Lower lobe of right lung (tissue), 2 donors: ENCODE measurements around the gene ADAP2. TPM values are rescaled to one million over a fixed set of nuclear protein-coding genes. Genes with fewer than 3 reads are reported as not detected.
"Not testable (repeated sequence)": the region's sequence is repeated elsewhere in the genome, so short reads cannot be mapped to it uniquely, and the experiment has no call there.

Experiments
- ATAC-seq, 2 donors: fragments of 200-7000 bp; cut with Tn5 transposase; one replicate each; pipeline ENCODE4 v1.9.1; 2020 to 2022; ENCODE audit warnings: mild to moderate bottlenecking in 2 of 2, moderate library complexity in 2 of 2
- DNase-seq: peaks from one replicate; pipeline ENCODE4 v3.0.0-alpha.2; 2020
- H3K27ac ChIP-seq: fragments of 200-600 bp; one replicate; pipeline ENCODE4 v1.8.0; 2022
- H3K27me3 ChIP-seq: fragments of 200-600 bp; one replicate; pipeline ENCODE4 v1.8.0; 2022; ENCODE audit warnings: low read depth
- H3K36me3 ChIP-seq: fragments of 200-600 bp; one replicate; pipeline ENCODE4 v1.8.0; 2022; ENCODE audit warnings: mild to moderate bottlenecking
- H3K4me1 ChIP-seq: fragments of 200-600 bp; one replicate; pipeline ENCODE4 v1.8.0; 2022
- H3K4me3 ChIP-seq: fragments of 200-600 bp; one replicate; pipeline ENCODE4 v1.8.0; 2022; ENCODE audit warnings: mild to moderate bottlenecking
- H3K9me3 ChIP-seq: fragments of 200-600 bp; one replicate; pipeline ENCODE4 v1.8.0; 2022
- intact Hi-C: fragments of 100-400 bp; cut with DNase I; formaldehyde crosslinking; loops from one replicate; pipeline ENCODE4 v1.11.0; 2022
- total RNA-seq: library from RNA; stranded (reverse); fragmentation: NEBNext Ultra II Directional; extraction: Animal tissue kit (Norgen Biotek cat#: 25700); gene quantifications from one replicate; pipeline ENCODE4 v1.2.1, GENCODE V29; 2021
- TF ChIP-seq, protein P1 (sequence below): fragments of 200-600 bp; IDR thresholded peaks from one replicate; pipeline ENCODE4 v1.8.0; 2022; ENCODE audit warnings: antibody characterized with exemption, mild to moderate bottlenecking
- donor health status: DM: no; HTN: yes; CAD: no; lungs with severe emphysema.

ADAP2 gene
- total RNA-seq, 1 donor from 2014 or later: 31.5 TPM

DNA sequence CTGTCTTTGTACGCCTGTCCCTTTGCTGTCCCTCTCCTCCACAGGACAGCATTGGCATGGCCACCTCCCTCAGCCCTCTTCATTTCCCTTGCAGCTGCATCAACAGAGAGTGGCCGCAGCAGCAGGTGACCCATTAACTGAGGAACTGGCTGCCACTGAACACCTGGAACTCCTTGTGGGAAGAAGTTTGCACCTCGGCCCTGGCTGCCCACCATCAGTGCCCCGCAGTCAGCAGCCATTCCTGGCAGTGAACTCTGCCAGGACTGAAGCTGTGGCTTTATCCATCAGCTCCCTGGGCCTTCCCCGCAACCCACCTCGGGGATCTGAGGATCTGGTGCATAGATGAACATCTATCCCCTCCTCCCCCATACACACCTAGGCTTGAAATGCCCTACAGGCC, 36.0 kb downstream of the ADAP2 start:
- H3K4me3 ChIP-seq: no peak overlapping the region
- TF ChIP-seq, protein P1, sequence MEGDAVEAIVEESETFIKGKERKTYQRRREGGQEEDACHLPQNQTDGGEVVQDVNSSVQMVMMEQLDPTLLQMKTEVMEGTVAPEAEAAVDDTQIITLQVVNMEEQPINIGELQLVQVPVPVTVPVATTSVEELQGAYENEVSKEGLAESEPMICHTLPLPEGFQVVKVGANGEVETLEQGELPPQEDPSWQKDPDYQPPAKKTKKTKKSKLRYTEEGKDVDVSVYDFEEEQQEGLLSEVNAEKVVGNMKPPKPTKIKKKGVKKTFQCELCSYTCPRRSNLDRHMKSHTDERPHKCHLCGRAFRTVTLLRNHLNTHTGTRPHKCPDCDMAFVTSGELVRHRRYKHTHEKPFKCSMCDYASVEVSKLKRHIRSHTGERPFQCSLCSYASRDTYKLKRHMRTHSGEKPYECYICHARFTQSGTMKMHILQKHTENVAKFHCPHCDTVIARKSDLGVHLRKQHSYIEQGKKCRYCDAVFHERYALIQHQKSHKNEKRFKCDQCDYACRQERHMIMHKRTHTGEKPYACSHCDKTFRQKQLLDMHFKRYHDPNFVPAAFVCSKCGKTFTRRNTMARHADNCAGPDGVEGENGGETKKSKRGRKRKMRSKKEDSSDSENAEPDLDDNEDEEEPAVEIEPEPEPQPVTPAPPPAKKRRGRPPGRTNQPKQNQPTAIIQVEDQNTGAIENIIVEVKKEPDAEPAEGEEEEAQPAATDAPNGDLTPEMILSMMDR: no peak
- no peaks in the 10 kb centered on the region for H3K27me3 ChIP-seq
- DNase-seq (no peak), ATAC-seq (no peak)
- peak overlapping the region; percentile 76 for H3K27ac ChIP-seq
- intact Hi-C loops: no loop called here
- no peaks in the 10 kb centered on the region for H3K9me3 ChIP-seq
- no peaks in the 10 kb centered on the region for H3K36me3 ChIP-seq
- H3K4me1 ChIP-seq: peaks cover 50% of the 10 kb centered on the region

- intact Hi-C loops: no loop called here
- TF ChIP-seq, protein P1: no peak
- Histone ChIP-seq H3K27me3 (no peaks in the 10 kb centered on the region), H3K9me3 (no peaks in the 10 kb centered on the region), H3K36me3 (no peaks in the 10 kb centered on the region), H3K4me1 (peaks cover 49% of the 10 kb centered on the region), H3K4me3 (no peak overlapping the region), H3K27ac (peak overlapping the region; percentile 76)
- ATAC-seq (peak; percentile 36 to 48), DNase-seq (peak; percentile 70)
Measured at GRCh38 chr17:30958187-30958586, 36.4 kb downstream of the ADAP2 start.

DNA sequence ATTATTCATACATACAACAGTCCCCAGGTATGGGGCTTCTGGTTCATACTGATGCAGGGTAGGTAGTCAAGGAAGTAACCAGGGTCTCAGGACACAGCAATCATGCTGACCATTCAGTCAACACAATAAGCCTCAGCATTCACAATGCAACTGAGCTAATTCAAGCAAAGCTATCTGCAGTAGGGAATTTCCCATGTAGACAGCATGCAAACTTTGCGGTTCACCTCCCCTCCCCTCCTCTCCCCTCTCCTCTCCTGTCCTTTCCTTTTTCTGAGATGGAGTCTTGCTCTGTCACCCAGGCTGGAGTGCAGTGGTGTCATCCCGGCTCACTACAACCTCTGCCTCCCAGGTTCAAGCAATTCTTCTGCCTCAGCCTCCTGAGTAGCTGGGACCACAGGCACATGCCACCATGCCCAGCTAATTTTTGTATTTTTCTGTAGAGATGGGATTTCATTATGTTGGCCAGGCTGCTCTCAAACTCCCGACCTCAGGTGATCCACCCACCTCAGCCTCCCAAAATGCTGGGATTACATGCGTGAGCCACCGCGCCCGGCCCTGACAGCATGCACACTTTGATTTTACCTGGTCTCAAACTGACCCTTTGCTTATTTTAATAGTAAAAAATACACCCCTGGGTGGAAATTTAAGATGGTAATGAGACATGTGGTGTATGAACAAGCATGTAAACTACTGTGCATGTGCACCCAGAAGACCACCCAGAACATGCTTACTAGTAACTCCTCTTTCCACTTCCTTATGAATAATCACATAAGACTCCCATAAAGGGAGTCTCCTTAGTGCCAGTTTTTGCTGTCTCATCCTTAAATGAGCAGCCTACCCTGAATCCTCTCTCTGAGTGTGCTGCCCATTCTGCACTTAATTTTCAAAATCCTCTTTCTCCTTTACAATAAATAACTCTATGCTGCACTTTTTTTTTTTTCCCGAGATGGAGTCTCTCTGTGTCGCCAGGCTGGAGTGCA, 39.8 kb downstream of the ADAP2 start:
- DNase-seq (no peak), ATAC-seq (no peak)
- TF ChIP-seq, protein P1: no peak
- intact Hi-C loops: no loop called here
- H3K4me3 ChIP-seq: no peak overlapping the region
- H3K27ac ChIP-seq: peak overlapping the region; percentile 41
- H3K4me1 ChIP-seq: peaks cover 20% of the 10 kb centered on the region
- no peaks in the 10 kb centered on the region for H3K36me3 ChIP-seq
- no peaks in the 10 kb centered on the region for H3K27me3 ChIP-seq
- H3K9me3 ChIP-seq: no peaks in the 10 kb centered on the region

GRCh38 chr17:30964312-30964711, 42.6 kb downstream of the ADAP2 start:
- DNase-seq, H3K9me3 ChIP-seq, H3K36me3 ChIP-seq, H3K4me1 ChIP-seq, ATAC-seq, H3K27ac ChIP-seq, H3K4me3 ChIP-seq, H3K27me3 ChIP-seq, intact Hi-C loops: not testable (repeated sequence)

- TF ChIP-seq, protein P1: no peak
- Histone ChIP-seq H3K36me3 (no peaks in the 10 kb centered on the region), H3K4me3 (no peak overlapping the region), H3K27ac (no peak overlapping the region), H3K27me3 (no peaks in the 10 kb centered on the region), H3K4me1 (peaks cover 4% of the 10 kb centered on the region), H3K9me3 (no peaks in the 10 kb centered on the region)
- intact Hi-C loops: no loop called here
- no peak for ATAC-seq
- DNase-seq: no peak
Measured at GRCh38 chr17:30964876-30965275, 43.1 kb downstream of the ADAP2 start.

DNA sequence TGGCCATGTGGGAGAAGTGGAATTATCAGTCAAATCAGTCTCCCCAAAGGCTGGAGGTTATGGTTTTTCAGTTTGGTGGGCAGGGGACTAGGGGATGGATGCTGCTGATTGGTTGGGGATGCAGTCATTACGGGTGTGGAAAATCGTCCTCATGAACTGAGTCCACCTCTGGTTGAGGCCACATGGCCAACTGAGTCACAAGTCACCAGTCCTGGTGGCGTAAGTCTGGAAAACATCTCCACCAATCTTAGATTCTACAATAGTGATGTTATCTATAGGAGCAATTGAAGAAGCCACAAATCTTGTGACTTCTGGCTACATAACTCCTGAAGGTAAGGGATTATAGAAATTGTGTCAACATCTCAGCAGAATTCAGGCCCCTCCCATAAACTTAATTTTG, 43.9 kb downstream of the ADAP2 start:
- TF ChIP-seq, protein P1: no peak
- Histone ChIP-seq H3K27me3 (no peaks in the 10 kb centered on the region), H3K27ac (no peak overlapping the region), H3K36me3 (no peaks in the 10 kb centered on the region), H3K9me3 (no peaks in the 10 kb centered on the region), H3K4me1 (peaks cover 8% of the 10 kb centered on the region), H3K4me3 (no peak overlapping the region)
- no peak for DNase-seq
- ATAC-seq: no peak
- intact Hi-C loops: no loop called here

DNA sequence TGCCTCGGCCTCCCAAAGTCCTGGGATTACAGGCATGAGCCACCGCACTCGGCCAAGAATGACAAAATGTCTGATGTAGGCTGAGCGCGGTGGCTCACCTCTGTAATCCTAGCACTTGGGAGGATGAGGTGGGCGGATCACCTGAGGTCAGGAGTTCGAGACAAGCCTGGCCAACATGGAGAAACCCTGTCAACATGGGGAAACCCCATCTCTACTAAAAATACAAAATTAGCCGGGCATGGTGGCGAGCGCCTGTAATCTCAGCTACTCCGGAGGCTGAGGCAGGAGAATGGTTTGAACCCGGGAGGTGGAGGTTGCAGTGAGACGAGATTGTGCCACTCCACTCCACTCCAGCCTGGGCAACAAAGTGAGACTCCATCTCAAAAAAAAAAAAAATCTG, 46.2 kb downstream of the ADAP2 start:
- H3K27ac ChIP-seq, DNase-seq, H3K27me3 ChIP-seq, intact Hi-C loops, H3K9me3 ChIP-seq, ATAC-seq, H3K4me3 ChIP-seq, H3K36me3 ChIP-seq: not testable (repeated sequence)
- H3K4me1 ChIP-seq: peaks cover 13% of the 10 kb centered on the region
